Measurements from ENCODE around the gene STAC. TPM values are rescaled to one million over a fixed set of nuclear protein-coding genes. Genes with fewer than 3 reads are reported as not detected.
"Not testable (repeated sequence)": the region's sequence is repeated elsewhere in the genome, so short reads cannot be mapped to it uniquely, and the experiment has no call there.

STAC gene
- polyA plus RNA-seq, 1 donor = 1.8 TPM

DNA sequence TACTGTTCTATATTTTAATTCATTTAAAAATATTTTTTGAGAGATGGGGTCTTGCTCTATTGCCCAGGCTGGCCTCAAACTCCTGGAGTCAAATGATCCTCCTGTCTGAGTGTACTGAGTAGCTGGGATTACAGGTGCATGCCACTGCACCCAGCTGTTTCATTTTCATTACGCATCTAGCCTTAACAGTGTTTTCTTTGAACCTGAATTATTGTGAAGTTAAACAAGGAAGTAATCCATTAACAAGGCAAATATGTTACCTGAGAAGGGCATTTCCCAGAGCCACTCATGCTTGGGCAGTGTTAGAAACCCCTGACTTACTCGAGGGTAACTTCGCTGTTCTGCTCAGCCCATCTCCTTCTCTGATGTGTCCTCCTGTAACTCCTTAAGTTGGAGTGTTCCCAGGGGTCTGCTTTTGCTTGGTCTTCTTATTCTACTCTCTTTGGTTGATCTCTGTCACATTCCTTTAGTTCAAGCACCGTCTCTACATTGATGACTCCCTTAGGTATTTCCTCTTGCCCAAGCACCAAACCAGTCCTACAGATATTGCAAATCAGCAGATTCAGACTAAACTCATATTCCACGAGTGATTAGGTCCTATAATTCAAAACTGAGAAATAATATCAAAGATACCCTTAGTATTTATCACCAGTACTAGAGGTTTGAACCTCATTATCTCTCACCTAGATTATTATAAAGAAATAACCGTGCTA, 107.9 kb downstream of the STAC start:
- no peak for DNase-seq
- no peaks in the 10 kb centered on the region for H3K27me3 ChIP-seq (ENCODE audit: control insufficient read depth, insufficient read depth, low read length)
- H3K27ac ChIP-seq (ENCODE audit: low read length) = no peak overlapping the region
- H3K4me1 ChIP-seq (ENCODE audit: control insufficient read depth, insufficient read depth, low read length) = no peaks in the 10 kb centered on the region
- no CpG with 5 or more reads among the region's 6 CpGs for WGBS (ENCODE audit: insufficient coverage, low lambda C conversion rate)
- no peak overlapping the region for H3K4me3 ChIP-seq (ENCODE audit: low read length)
- no peaks in the 10 kb centered on the region for H3K9me3 ChIP-seq (ENCODE audit: control insufficient read depth, low read depth, low read length)
- H3K36me3 ChIP-seq (ENCODE audit: control insufficient read depth, insufficient read depth, low read length) = no peaks in the 10 kb centered on the region

- Histone ChIP-seq H3K27ac (ENCODE audit: low read length) (no peak overlapping the region), H3K27me3 (ENCODE audit: control insufficient read depth, insufficient read depth, low read length) (no peaks in the 10 kb centered on the region), H3K9me3 (ENCODE audit: control insufficient read depth, low read depth, low read length) (no peaks in the 10 kb centered on the region), H3K36me3 (ENCODE audit: control insufficient read depth, insufficient read depth, low read length) (no peaks in the 10 kb centered on the region), H3K4me1 (ENCODE audit: control insufficient read depth, insufficient read depth, low read length) (no peaks in the 10 kb centered on the region), H3K4me3 (ENCODE audit: low read length) (no peak overlapping the region)
- no peak for DNase-seq
- no CpG with 5 or more reads among the region's 4 CpGs for WGBS (ENCODE audit: insufficient coverage, low lambda C conversion rate)
Observed at GRCh38 chr3:36489101-36489500, 108.8 kb downstream of the STAC start.

- no peak for DNase-seq
- Histone ChIP-seq H3K27me3 (ENCODE audit: control insufficient read depth, insufficient read depth, low read length) (no peaks in the 10 kb centered on the region), H3K27ac (ENCODE audit: low read length) (no peak overlapping the region), H3K36me3 (ENCODE audit: control insufficient read depth, insufficient read depth, low read length) (no peaks in the 10 kb centered on the region), H3K4me1 (ENCODE audit: control insufficient read depth, insufficient read depth, low read length) (no peaks in the 10 kb centered on the region), H3K9me3 (ENCODE audit: control insufficient read depth, low read depth, low read length) (no peaks in the 10 kb centered on the region), H3K4me3 (ENCODE audit: low read length) (no peak overlapping the region)
- no CpG with 5 or more reads among the region's 6 CpGs for WGBS (ENCODE audit: insufficient coverage, low lambda C conversion rate)
Observed at GRCh38 chr3:36489679-36490425, 109.5 kb downstream of the STAC start.

DNA sequence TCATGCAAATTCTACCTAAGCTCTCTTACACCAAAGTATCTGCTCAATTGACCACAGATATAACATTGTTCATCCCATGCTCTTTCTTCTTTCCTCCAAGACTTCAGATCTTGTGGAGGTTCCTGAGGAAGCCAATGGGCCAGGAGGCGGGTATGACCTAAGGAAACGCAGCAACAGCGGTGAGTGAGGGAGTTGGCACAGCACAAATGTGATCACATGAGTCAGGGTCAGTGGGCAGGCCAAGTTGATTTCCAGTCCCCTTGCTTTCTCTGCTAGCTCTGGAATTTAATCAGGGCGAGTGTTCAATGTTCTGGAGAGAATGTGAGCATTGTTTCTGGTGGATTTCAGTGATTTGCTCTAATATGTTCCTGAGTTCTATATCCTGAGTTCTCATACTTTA, 112.7 kb downstream of the STAC start:
- Histone ChIP-seq H3K36me3 (ENCODE audit: control insufficient read depth, insufficient read depth, low read length) (no peaks in the 10 kb centered on the region), H3K9me3 (ENCODE audit: control insufficient read depth, low read depth, low read length) (no peaks in the 10 kb centered on the region), H3K4me3 (ENCODE audit: low read length) (no peak overlapping the region), H3K4me1 (ENCODE audit: control insufficient read depth, insufficient read depth, low read length) (no peaks in the 10 kb centered on the region), H3K27ac (ENCODE audit: low read length) (no peak overlapping the region), H3K27me3 (ENCODE audit: control insufficient read depth, insufficient read depth, low read length) (no peaks in the 10 kb centered on the region)
- DNase-seq = no peak
- no CpG with 5 or more reads among the region's 4 CpGs for WGBS (ENCODE audit: insufficient coverage, low lambda C conversion rate)

GRCh38 chr3:36494461-36495109, 114.3 kb downstream of the STAC start:
- no peak overlapping the region for H3K27ac ChIP-seq (ENCODE audit: low read length)
- no peaks in the 10 kb centered on the region for H3K9me3 ChIP-seq (ENCODE audit: control insufficient read depth, low read depth, low read length)
- no peak for DNase-seq
- H3K4me3 ChIP-seq (ENCODE audit: low read length) = no peak overlapping the region
- H3K4me1 ChIP-seq (ENCODE audit: control insufficient read depth, insufficient read depth, low read length) = no peaks in the 10 kb centered on the region
- no peaks in the 10 kb centered on the region for H3K36me3 ChIP-seq (ENCODE audit: control insufficient read depth, insufficient read depth, low read length)
- H3K27me3 ChIP-seq (ENCODE audit: control insufficient read depth, insufficient read depth, low read length) = no peaks in the 10 kb centered on the region
- no CpG with 5 or more reads among the region's 3 CpGs for WGBS (ENCODE audit: insufficient coverage, low lambda C conversion rate)

- Histone ChIP-seq H3K9me3 (ENCODE audit: control insufficient read depth, low read depth, low read length) (no peaks in the 10 kb centered on the region), H3K27ac (ENCODE audit: low read length) (no peak overlapping the region), H3K4me1 (ENCODE audit: control insufficient read depth, insufficient read depth, low read length) (no peaks in the 10 kb centered on the region), H3K36me3 (ENCODE audit: control insufficient read depth, insufficient read depth, low read length) (no peaks in the 10 kb centered on the region), H3K27me3 (ENCODE audit: control insufficient read depth, insufficient read depth, low read length) (no peaks in the 10 kb centered on the region), H3K4me3 (ENCODE audit: low read length) (no peak overlapping the region)
- 20% methylated on average over 1 of the region's 2 CpGs for WGBS (ENCODE audit: insufficient coverage, low lambda C conversion rate)
- no peak for DNase-seq
Observed at GRCh38 chr3:36496684-36497633, 116.7 kb downstream of the STAC start.

DNA sequence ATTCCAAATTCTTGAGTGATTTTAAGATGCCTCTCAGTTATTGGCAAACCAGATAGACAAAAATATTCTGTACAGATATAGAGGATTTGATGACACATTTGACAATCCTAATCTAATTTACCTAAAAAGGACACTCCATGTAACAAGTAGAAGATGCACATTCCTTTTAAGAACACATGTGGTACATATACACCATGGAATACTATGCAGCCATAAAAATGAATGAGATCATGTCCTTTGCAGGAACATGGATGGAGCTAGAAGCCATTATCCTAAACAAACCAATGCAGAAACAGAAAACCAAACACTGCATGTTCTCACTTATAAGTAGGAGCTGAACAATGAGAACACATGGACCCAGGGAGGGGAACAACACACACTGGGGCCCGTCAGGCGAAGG, 119.7 kb downstream of the STAC start:
- H3K27me3 ChIP-seq (ENCODE audit: control insufficient read depth, insufficient read depth, low read length); H3K9me3 ChIP-seq (ENCODE audit: control insufficient read depth, low read depth, low read length); H3K27ac ChIP-seq (ENCODE audit: low read length); H3K36me3 ChIP-seq (ENCODE audit: control insufficient read depth, insufficient read depth, low read length); DNase-seq; H3K4me3 ChIP-seq (ENCODE audit: low read length); H3K4me1 ChIP-seq (ENCODE audit: control insufficient read depth, insufficient read depth, low read length): not testable (repeated sequence)
- WGBS (ENCODE audit: insufficient coverage, low lambda C conversion rate) = no CpG with 5 or more reads among the region's 2 CpGs

- DNase-seq = no peak
- H3K9me3 ChIP-seq (ENCODE audit: control insufficient read depth, low read depth, low read length) = no peaks in the 10 kb centered on the region
- H3K4me1 ChIP-seq (ENCODE audit: control insufficient read depth, insufficient read depth, low read length) = no peaks in the 10 kb centered on the region
- H3K36me3 ChIP-seq (ENCODE audit: control insufficient read depth, insufficient read depth, low read length) = no peaks in the 10 kb centered on the region
- H3K4me3 ChIP-seq (ENCODE audit: low read length) = no peak overlapping the region
- no peak overlapping the region for H3K27ac ChIP-seq (ENCODE audit: low read length)
- 100% methylated on average over 1 of the region's 1 CpG for WGBS (ENCODE audit: insufficient coverage, low lambda C conversion rate)
- no peaks in the 10 kb centered on the region for H3K27me3 ChIP-seq (ENCODE audit: control insufficient read depth, insufficient read depth, low read length)
Observed at GRCh38 chr3:36501616-36502015, 121.3 kb downstream of the STAC start.

GRCh38 chr3:36505393-36505792, 125.1 kb downstream of the STAC start:
- WGBS (ENCODE audit: insufficient coverage, low lambda C conversion rate) = 55% methylated on average over 2 of the region's 2 CpGs
- no peaks in the 10 kb centered on the region for H3K36me3 ChIP-seq (ENCODE audit: control insufficient read depth, insufficient read depth, low read length)
- H3K4me3 ChIP-seq (ENCODE audit: low read length) = no peak overlapping the region
- no peak overlapping the region for H3K27ac ChIP-seq (ENCODE audit: low read length)
- no peaks in the 10 kb centered on the region for H3K27me3 ChIP-seq (ENCODE audit: control insufficient read depth, insufficient read depth, low read length)
- no peak for DNase-seq
- H3K4me1 ChIP-seq (ENCODE audit: control insufficient read depth, insufficient read depth, low read length) = no peaks in the 10 kb centered on the region
- no peaks in the 10 kb centered on the region for H3K9me3 ChIP-seq (ENCODE audit: control insufficient read depth, low read depth, low read length)
